Stimulated activated CD8-positive, alpha-beta memory T cell treated with anti-CD3 and anti-CD28 coated beads, Interleukin-2, amount 100 ng/mL, for 48 hours (primary cell): Measurements from ENCODE around the gene KRTAP10-3.

Experiments
- DNase-seq, 2 donors: peaks; one replicate each; pipeline ENCODE4 v3.0.0-alpha.2; 2020; ENCODE audit warnings: low read depth in 2 of 2

KRTAP10-3 gene

GRCh38 chr21:44518686-44519085 lies 39.9 kb downstream of the KRTAP10-3 start:
- no peak for DNase-seq

DNA sequence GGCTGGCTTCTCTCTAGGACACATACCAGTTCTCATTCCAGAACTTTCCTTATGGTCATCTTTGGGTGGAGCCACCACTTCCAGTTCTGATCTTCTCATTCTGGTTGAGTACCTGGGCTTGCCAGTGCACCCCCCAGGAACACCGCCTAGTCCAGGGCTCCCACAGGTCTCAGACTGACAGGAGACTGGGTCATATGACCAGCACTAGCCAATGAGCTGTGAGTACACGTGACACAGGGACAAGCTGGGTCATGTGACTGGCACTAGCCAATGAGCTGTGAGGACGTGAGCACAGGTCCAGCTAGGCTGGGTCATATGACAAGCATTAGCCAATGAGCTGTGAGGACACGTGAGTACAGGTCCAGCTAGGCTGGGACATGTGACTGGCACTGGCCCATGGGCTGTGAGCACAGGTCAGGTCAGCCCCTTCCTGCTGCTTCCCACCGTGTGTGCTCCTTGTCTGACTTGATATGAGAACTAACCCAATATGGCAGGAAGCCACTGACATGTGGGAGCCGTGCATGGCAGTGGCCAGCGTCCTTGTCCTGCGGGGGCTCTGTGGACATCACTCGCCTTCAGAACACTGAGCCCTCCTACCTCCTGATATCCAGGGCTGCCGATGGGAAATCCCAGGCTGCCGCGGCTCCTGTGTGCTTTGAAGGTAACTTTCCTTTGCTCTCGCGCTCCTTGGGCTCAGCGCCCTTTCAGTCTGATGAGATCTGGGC lies 41.3 kb downstream of the KRTAP10-3 start:
- DNase-seq, result peak in 1 of 2 donors; percentile 13

- DNase-seq, result no peak
These were observed 41.8 kb downstream of the KRTAP10-3 start for GRCh38 chr21:44516828-44517174.

GRCh38 chr21:44516342-44516741 lies 42.3 kb downstream of the KRTAP10-3 start:
- DNase-seq, result no peak

- no peak for DNase-seq
These were observed 43.0 kb downstream of the KRTAP10-3 start for GRCh38 chr21:44515359-44516165.

DNA sequence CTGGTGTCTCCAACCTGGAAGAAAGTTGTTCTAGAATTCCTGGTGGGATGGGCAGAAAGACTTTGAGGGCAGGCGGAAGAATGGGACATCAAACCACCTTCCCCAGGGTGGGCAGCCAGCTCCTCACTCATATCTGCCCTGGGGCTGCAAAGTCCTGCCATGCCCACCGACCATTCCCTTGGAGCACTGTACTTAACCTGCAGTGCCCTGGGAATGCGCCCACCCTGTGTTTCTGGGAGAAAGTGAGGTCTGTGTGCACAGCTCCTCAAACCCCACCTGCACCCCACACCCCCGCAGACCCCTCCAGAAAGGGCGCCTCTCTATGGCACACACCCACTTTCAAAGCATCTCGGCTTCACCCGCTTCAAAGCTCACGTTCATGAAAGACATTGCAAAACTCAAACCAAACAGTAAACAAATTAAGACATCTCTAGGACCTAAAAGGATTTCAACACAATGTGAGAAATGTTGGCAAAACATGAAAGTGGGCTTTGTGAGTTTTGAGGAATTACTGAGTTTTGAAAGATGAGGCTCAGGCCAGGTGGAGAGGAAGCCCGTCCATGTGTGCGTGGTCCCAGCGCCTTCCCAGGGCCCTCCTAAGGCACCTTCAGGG lies 43.7 kb downstream of the KRTAP10-3 start:
- DNase-seq, result no peak

GRCh38 chr21:44514218-44514520 lies 44.4 kb downstream of the KRTAP10-3 start:
- no peak for DNase-seq

DNA sequence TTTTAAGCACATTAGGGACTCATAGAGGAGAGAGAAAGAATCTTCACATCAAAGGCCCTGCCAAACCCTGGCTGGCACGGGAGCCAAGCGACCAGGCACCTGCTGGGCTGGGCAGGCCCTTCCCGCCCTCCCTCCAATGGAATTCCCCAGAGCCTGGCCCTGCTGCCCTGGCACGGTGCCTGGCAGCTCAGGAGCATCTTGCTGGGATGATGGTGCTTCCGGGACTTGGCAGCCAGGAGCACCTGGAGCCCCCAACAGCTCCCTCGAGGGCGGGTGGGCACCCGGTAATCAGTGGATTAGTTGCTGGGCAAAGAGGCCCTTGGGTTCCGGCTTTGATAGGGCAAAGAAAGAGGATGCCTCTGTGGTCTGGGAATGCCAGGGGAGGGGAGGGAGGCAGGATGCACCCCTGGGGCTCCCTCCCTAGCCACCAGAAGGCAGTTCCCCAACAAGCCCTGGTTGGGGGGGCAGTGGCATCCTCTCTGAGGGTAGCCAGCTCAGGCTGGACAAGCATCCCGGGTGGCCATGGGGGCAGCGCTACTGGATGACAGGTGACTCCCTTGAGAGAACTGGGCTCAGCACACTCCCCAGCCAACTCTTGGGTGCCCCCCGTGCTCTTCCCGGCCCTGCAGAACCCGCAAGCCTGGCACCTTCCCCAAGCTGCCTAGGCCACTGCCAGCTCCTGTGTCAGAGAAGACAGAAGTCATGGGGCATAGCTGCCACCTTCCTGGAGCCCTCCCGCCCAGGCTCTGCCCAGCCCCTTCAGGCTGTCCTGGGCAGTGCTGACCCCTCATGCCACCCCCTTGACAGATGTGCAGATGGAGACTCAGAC lies 45.0 kb downstream of the KRTAP10-3 start:
- DNase-seq, result no peak

DNA sequence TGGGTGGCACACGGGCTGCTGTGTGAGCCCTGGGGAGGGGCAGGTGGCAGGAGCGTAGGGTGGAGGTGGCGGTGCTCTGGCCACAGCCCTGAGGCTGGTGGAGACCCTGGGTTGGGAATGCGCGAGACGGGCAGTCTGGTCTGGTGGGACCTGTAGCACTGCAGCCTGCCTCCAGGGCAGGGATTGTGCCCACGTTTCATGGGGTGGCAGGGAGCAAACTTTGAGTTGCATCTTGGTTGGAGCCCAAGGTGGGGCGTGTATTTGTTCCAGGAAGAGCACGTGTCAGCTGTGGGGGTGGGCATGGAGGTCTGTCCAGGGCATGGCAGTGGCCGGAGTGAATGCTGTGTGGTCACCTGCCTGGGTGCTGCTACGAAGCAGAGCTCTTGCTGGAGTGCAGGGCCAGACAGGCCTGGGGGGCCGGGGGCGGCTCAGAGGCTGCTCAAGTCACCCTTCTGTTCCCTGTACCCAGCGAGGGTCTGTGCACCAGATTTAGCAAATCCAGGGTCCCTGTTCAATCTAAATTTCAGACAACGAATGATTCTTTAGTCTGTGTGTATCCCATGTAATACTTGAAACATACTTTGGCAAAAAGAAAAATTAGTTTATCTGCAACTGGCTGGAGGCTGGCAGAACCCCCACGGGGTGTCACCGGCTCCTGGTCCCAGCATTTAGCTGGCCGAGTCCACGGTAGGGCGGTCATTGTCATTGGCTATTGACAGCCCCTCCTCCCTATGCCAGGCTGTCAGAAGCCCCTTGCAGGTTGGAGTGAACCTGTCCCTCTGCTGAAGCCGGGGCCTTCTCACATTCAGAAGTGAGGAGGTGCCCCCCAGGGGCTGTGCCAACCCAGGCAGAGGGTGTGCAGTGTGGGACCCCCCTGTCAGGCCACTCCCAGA lies 45.9 kb downstream of the KRTAP10-3 start:
- no peak for DNase-seq

DNA sequence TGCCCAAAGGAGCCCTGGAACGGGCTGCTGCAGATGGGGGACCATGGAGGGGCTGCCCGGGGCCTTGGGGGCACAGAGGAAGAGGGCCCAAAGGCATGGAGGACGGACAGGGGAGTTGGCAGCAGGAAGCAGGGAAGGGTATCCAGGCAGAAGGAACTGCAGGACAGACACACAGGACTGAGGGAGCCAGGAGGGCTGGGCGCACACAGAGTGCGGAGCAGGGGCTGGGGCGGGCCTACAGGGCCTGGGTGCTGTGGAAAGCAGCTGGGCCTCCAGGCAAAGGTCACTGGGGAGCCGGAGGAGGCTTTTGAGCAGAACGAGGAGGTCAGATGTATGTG lies 46.7 kb downstream of the KRTAP10-3 start:
- no peak for DNase-seq

- no peak for DNase-seq
These were observed 47.2 kb downstream of the KRTAP10-3 start for GRCh38 chr21:44511219-44511937.

DNA sequence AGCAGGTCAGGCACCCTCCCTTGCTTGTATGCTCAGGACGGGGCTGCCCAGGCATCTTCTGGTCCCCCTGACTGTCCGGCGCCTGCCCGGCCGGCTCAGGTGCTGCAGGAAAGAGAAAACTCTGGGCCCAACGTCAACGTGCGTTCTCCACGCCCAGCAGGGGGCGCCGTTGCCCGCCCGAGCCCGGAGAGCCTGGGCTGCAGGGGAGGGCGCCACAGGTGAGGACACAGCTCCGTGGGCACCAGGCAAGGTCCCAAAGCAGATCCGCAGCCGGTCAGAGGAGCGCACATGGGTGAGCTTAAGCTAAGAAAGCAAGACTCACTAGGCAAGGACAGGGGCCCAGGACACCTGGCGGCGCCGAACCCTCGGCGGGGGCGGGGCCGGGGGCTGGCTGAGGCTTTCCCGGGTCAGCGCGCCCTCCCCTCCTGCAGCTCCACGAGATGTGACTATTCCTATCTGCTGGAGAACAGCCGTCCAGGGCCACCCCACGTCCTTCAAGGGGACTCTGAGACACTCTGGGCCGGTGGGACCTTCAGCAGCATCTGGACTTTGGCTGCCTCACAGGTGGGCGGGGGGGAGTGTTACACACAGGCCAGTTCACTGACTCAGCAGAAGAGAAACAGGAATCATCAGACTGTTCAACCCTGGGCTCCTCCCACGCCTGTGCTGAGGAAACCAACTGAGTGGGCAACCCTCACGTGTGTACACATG lies 47.9 kb downstream of the KRTAP10-3 start:
- DNase-seq, result peak; percentile 62 to 66

- DNase-seq, result no peak
These were observed 48.5 kb downstream of the KRTAP10-3 start for GRCh38 chr21:44510109-44510507.

GRCh38 chr21:44509539-44509938 lies 49.1 kb downstream of the KRTAP10-3 start:
- DNase-seq, result no peak

GRCh38 chr21:44508711-44509445 lies 49.7 kb downstream of the KRTAP10-3 start:
- no peak for DNase-seq

DNA sequence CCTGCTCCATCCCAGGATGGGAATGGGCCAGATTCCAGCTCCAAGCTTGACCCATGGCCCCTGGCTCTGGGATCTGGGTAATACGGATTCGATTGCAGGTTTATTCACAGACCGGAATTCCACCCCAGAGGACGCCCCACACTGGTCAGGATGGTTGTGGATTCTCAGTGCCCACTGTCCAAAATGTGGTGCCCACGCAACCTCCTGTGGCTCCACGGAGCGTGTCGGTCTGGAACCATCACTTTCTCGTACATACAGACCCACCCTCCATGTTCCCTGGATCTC lies 50.2 kb downstream of the KRTAP10-3 start:
- no peak for DNase-seq
